A549 (cell line): ENCODE data around the gene PLA2G5. TPM values are rescaled to one million over a fixed set of nuclear protein-coding genes. Genes with fewer than 3 reads are reported as not detected.

ENCODE experiments used
- ATAC-seq, 2 experiments: fragments of 200-7000 bp in 1 of 2; fragments of >200 bp in 1 of 2; cut with Nextera tagmentation in 1 of 2; cut with Tn5 transposase in 1 of 2; 3 replicates each; pipeline versions ENCODE4 v1.8.0 to v1.9.1; 2018 to 2020; ENCODE audit warnings: mild to moderate bottlenecking in 1 of 2, moderate library complexity in 1 of 2
- CTCF ChIA-PET: fragments of 300-600 bp; sonication (Branson Sonifier 250); formaldehyde crosslinking; extraction: SDS; loops from one replicate; lab custom pipeline; 2021; ENCODE audit warnings: antibody characterized with exemption, inconsistent platforms; lab: Yijun Ruan, JAX
- POLR2A ChIA-PET: fragments of 350-600 bp; formaldehyde crosslinking; extraction: SDS; loops from one replicate; lab custom pipeline; 2021; ENCODE audit warnings: antibody characterized with exemption, inconsistent platforms; lab: Yijun Ruan, JAX
- DNase-seq, 2 experiments: peaks; one replicate each; pipeline versions ENCODE4 v3.0.0 to v3.0.0-alpha.2; 2011 to 2016; ENCODE audit warnings: low read depth in 1 of 2, low spot score in 1 of 2
- FAIRE-seq: peaks from 2 replicates; lab custom pipeline; 2011; peaks lifted over from hg19 to GRCh38; lab: Jason Lieb, UNC
- H3K27ac ChIP-seq, 2 experiments: fragments of >200 bp; sonication (Bioruptor Twin); formaldehyde crosslinking; 3 replicates each; pipeline ENCODE4 v1.5.1; 2016 to 2017
- H3K4me1 ChIP-seq: fragments of >200 bp; sonication (Bioruptor Twin); formaldehyde crosslinking; 3 replicates; pipeline ENCODE4 v1.6.1; 2016
- H3K4me2 ChIP-seq: fragments of >200 bp; sonication (Bioruptor Twin); formaldehyde crosslinking; 3 replicates; pipeline ENCODE4 v1.6.1; 2016
- H3K4me3 ChIP-seq: fragments of >200 bp; sonication (Bioruptor Twin); formaldehyde crosslinking; 3 replicates; pipeline ENCODE4 v1.5.1; 2016
- H3K9me3 ChIP-seq: fragments of >200 bp; sonication (Bioruptor Twin); formaldehyde crosslinking; 3 replicates; pipeline ENCODE4 v1.6.1; 2016
- BHLHE40 ChIP-seq: IDR thresholded peaks from 2 replicates; pipeline ENCODE4 v1.6.1; 2012; ENCODE audit warnings: low read depth, low read length, inconsistent platforms
- CBX2 ChIP-seq: fragments of 200-600 bp; sonication (generic); IDR thresholded peaks from 2 replicates; pipeline ENCODE4 v1.6.1; 2016; ENCODE audit warnings: low read depth, mild to moderate bottlenecking, borderline replicate concordance
- CBX8 ChIP-seq: fragments of 200-600 bp; sonication (generic); IDR thresholded peaks from 2 replicates; pipeline ENCODE4 v1.6.1; 2016
- EHMT2 ChIP-seq: fragments of 200-600 bp; sonication (generic); IDR thresholded peaks from 2 replicates; pipeline ENCODE4 v1.6.1; 2016; ENCODE audit warnings: antibody characterized with exemption, low read depth, mild to moderate bottlenecking, moderate library complexity
- ELK1 ChIP-seq: fragments of 150-350 bp; IDR thresholded peaks from 2 replicates; pipeline ENCODE4 v1.6.1; 2014; ENCODE audit warnings: low read depth, mild to moderate bottlenecking, low read length
- HEYL ChIP-seq: fragments of 250-450 bp; sonication (Bioruptor Pico); IDR thresholded peaks from 2 replicates; pipeline ENCODE4 v1.8.0; 2021; ENCODE audit warnings: mild to moderate bottlenecking, moderate library complexity
- HOXA7 ChIP-seq: fragments of 250-450 bp; sonication (Bioruptor Pico); IDR thresholded peaks from 2 replicates; pipeline ENCODE4 v1.5.0; 2020; ENCODE audit warnings: mild to moderate bottlenecking, moderate library complexity
- HOXB13 ChIP-seq: fragments of 250-450 bp; sonication (Bioruptor Pico); IDR thresholded peaks from 2 replicates; pipeline ENCODE4 v1.5.0; 2020; ENCODE audit warnings: low read depth, mild to moderate bottlenecking, moderate library complexity
- JUNB ChIP-seq: fragments of >200 bp; sonication (Bioruptor Twin); formaldehyde crosslinking; IDR thresholded peaks from 2 replicates; pipeline ENCODE4 v1.6.1; 2016
- MYC ChIP-seq: IDR thresholded peaks from 2 replicates; pipeline ENCODE4 v1.6.1; 2012; ENCODE audit warnings: mild to moderate bottlenecking, inconsistent platforms, low read length, improper control_type of control experiment, borderline replicate concordance
- PBX3 ChIP-seq: IDR thresholded peaks from 2 replicates; pipeline ENCODE4 v1.6.1; 2012
- PHF8 ChIP-seq: fragments of 200-600 bp; sonication (generic); IDR thresholded peaks from 2 replicates; pipeline ENCODE4 v1.6.1; 2016; ENCODE audit warnings: low read depth, mild to moderate bottlenecking, antibody characterized with exemption, moderate library complexity, borderline replicate concordance
- POLR2A ChIP-seq: IDR thresholded peaks from 2 replicates; pipeline ENCODE4 v1.6.1; 2012; ENCODE audit warnings: mild to moderate bottlenecking, low read length
- POLR2AphosphoS2 ChIP-seq: conservative IDR thresholded peaks from 2 replicates; pipeline ENCODE4 v1.6.1; 2012; ENCODE audit warnings: low read length, improper control_type of control experiment, inconsistent platforms
- RAD21 ChIP-seq, 2 experiments: fragments of >200 bp in 1 of 2; sonication (Bioruptor Twin) in 1 of 2; formaldehyde crosslinking in 1 of 2; IDR thresholded peaks in 1 of 2; conservative IDR thresholded peaks in 1 of 2; 2 replicates in 1 of 2; 3 replicates in 1 of 2; pipeline ENCODE4 v1.6.1; 2012 to 2018; ENCODE audit warnings: inconsistent platforms in 1 of 2
- RCOR1 ChIP-seq: fragments of 150-350 bp; IDR thresholded peaks from 2 replicates; pipeline ENCODE4 v1.6.1; 2014; ENCODE audit warnings: antibody characterized with exemption, low read length, low read depth
- RFX5 ChIP-seq: fragments of 450-650 bp; IDR thresholded peaks from 2 replicates; pipeline ENCODE4 v1.7.1; 2014; ENCODE audit warnings: antibody characterized with exemption, mild to moderate bottlenecking, moderate library complexity
- RNF2 ChIP-seq: fragments of 200-600 bp; sonication (generic); IDR thresholded peaks from 2 replicates; pipeline ENCODE4 v1.6.1; 2016; ENCODE audit warnings: low read depth, mild to moderate bottlenecking, antibody characterized with exemption, moderate library complexity, borderline replicate concordance
- TFCP2L1 ChIP-seq: fragments of 250-450 bp; sonication (Bioruptor Pico); IDR thresholded peaks from 2 replicates; pipeline ENCODE4 v1.5.0; 2021; ENCODE audit warnings: mild to moderate bottlenecking
- TP53 ChIP-seq: fragments of 250-450 bp; sonication (Bioruptor Pico); IDR thresholded peaks from 2 replicates; pipeline ENCODE4 v1.5.0; 2021; ENCODE audit warnings: mild to moderate bottlenecking, moderate library complexity
- WGBS: methylation state at CpG from one replicate; pipeline ENCODE4 v1.1.6; 2017; ENCODE audit errors: missing lambda C conversion rate; 5-methylcytosine and 5-hydroxymethylcytosine counted together
- polyA plus RNA-seq, 4 experiments: library from polyadenylated mRNA; depleted of rRNA in 3 of 4; stranded (reverse); fragments of >200 nt; fragmentation: RNase III in 1 of 4; extraction: RNeasy Plus Mini Kit Qiagen cat#74134 plus additional on column Dnase treatment in 1 of 4; gene quantifications; 2 replicates in 3 of 4; 3 replicates in 1 of 4; pipeline ENCODE4 v1.2.3, GENCODE V29; 2011 to 2017
- TF ChIP-seq, protein P1 (sequence below): fragments of 250-450 bp; sonication (Bioruptor Pico); IDR thresholded peaks from 2 replicates; pipeline ENCODE4 v1.5.0; 2020; ENCODE audit warnings: low read depth, mild to moderate bottlenecking, moderate library complexity
- TF ChIP-seq, protein P2 (sequence below): fragments of >200 bp; sonication (Bioruptor Twin); formaldehyde crosslinking; IDR thresholded peaks from 2 replicates; pipeline ENCODE4 v1.6.1; 2016

PLA2G5 gene
- polyA plus RNA-seq, 2 of the 4 experiments (the other 2 are of a cell fraction): not detected

- DNase-seq: no peak
- no peaks in the 10 kb centered on the region for H3K4me1 ChIP-seq
- H3K4me2 ChIP-seq: no peak overlapping the region
- TF ChIP-seq EHMT2 (no peak), HOXA7 (no peak), CBX2 (no peak)
- TF ChIP-seq, protein P1, sequence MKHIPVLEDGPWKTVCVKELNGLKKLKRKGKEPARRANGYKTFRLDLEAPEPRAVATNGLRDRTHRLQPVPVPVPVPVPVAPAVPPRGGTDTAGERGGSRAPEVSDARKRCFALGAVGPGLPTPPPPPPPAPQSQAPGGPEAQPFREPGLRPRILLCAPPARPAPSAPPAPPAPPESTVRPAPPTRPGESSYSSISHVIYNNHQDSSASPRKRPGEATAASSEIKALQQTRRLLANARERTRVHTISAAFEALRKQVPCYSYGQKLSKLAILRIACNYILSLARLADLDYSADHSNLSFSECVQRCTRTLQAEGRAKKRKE (CRISPR knock-in tag): no peak
- FAIRE-seq: no peak
- WGBS: 4% methylated on average over 2 of the region's 2 CpGs
- no peaks in the 10 kb centered on the region; the same call in 2 of the 3 replicates for H3K9me3 ChIP-seq
- POLR2A ChIA-PET: interaction anchor here (0.7 kb wide), 1 partner anchor 24 kb away, joined by 6 read pairs; no protein-coding TSS in a partner anchor
- no peak overlapping the region for H3K27ac ChIP-seq
- ATAC-seq: no peak
- no peak overlapping the region for H3K4me3 ChIP-seq
- CTCF ChIA-PET: no interaction called here
These were observed 17.6 kb upstream of the PLA2G5 start for GRCh38 chr1:20052386-20052785.

- Histone ChIP-seq H3K27ac (no peak overlapping the region), H3K4me3 (no peak overlapping the region), H3K4me2 (no peak overlapping the region), H3K4me1 (no peaks in the 10 kb centered on the region), H3K9me3 (no peaks in the 10 kb centered on the region)
- no peak for TF ChIP-seq HEYL (CRISPR knock-in tag)
- POLR2A ChIA-PET: no interaction called here
- CTCF ChIA-PET: interaction anchor here (1.4 to 1.8 kb wide), 2 partner anchors 9 to 99 kb away, joined by 3 to 4 read pairs; no protein-coding TSS in a partner anchor
- FAIRE-seq (no peak), DNase-seq (no peak), ATAC-seq (no peak)
- 19% methylated on average over 5 of the region's 5 CpGs for WGBS
These were observed 12.0 kb upstream of the PLA2G5 start for GRCh38 chr1:20057886-20058420.

- CTCF ChIA-PET: interaction anchor here (1.4 to 1.8 kb wide), 2 partner anchors 8 to 98 kb away, joined by 3 to 4 read pairs; no protein-coding TSS in a partner anchor
- H3K27ac ChIP-seq: no peak overlapping the region
- no peak for FAIRE-seq
- 0% methylated on average over 1 of the region's 1 CpG for WGBS
- TF ChIP-seq PBX3: no peak
- TF ChIP-seq, all 56 proteins: peak for 0
- no peaks in the 10 kb centered on the region for H3K9me3 ChIP-seq
- POLR2A ChIA-PET: no interaction called here
- DNase-seq (no peak), ATAC-seq (no peak)
- no peak overlapping the region for H3K4me3 ChIP-seq
- no peaks in the 10 kb centered on the region for H3K4me1 ChIP-seq
- H3K4me2 ChIP-seq: no peak overlapping the region
These were observed 11.5 kb upstream of the PLA2G5 start for GRCh38 chr1:20058531-20058930.

- no peaks in the 10 kb centered on the region for H3K9me3 ChIP-seq
- no peaks in the 10 kb centered on the region for H3K4me1 ChIP-seq
- ChIA-PET CTCF (no interaction called here), POLR2A (no interaction called here)
- DNase-seq (no peak), ATAC-seq (no peak), FAIRE-seq (no peak)
- H3K27ac ChIP-seq: no peak overlapping the region
- no peak overlapping the region for H3K4me3 ChIP-seq
- no peak overlapping the region for H3K4me2 ChIP-seq
- 53% methylated on average over 2 of the region's 2 CpGs for WGBS
- TF ChIP-seq RFX5: no peak
- TF ChIP-seq BHLHE40: no peak
- TF ChIP-seq POLR2AphosphoS2: no peak
- TF ChIP-seq, protein P1 (CRISPR knock-in tag): no peak
- no peak for TF ChIP-seq JUNB
- no peak for TF ChIP-seq CBX8
- no peak for TF ChIP-seq POLR2A
- no peak for TF ChIP-seq TP53 (CRISPR knock-in tag)
- TF ChIP-seq RAD21 (conservative IDR thresholded peaks at IDR 0.05 in 1 of 2, IDR thresholded peaks at IDR 0.05 in 1 of 2): no peak
- no peak for TF ChIP-seq PHF8
- TF ChIP-seq ELK1: no peak
- TF ChIP-seq RCOR1: no peak
- TF ChIP-seq MYC: no peak
- no peak for TF ChIP-seq HOXB13 (CRISPR knock-in tag)
- TF ChIP-seq, protein P2, sequence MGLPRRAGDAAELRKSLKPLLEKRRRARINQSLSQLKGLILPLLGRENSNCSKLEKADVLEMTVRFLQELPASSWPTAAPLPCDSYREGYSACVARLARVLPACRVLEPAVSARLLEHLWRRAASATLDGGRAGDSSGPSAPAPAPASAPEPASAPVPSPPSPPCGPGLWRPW: no peak
- no peak for TF ChIP-seq TFCP2L1 (CRISPR knock-in tag)
- TF ChIP-seq RNF2: no peak
These were observed 10.1 kb upstream of the PLA2G5 start for GRCh38 chr1:20059847-20060246.
